Activated T-cell treated with anti-CD3 and anti-CD28 coated beads, Interleukin-2, amount 50 U/mL, for 72 hours (primary cell): ENCODE data around the gene TSKS. TPM values are rescaled to one million over a fixed set of nuclear protein-coding genes. Genes with fewer than 3 reads are reported as not detected.

Experiments
- ATAC-seq, 2 donors: fragments of 150-1000 bp; cut with Tn5 transposase; replicated peaks in 1 of 2; 2 replicates each; pipeline ENCODE4 v1.10.0; 2021; ENCODE audit warnings: moderate library complexity in 2 of 2, mild to moderate bottlenecking in 1 of 2
- DNase-seq, 2 donors: peaks; one replicate each; pipeline ENCODE4 v3.0.0; 2021 to 2022; ENCODE audit warnings: mixed read lengths in 1 of 2
- H3K27ac Mint-ChIP-seq: one replicate; pipeline ENCODE4 v1.8.0; 2022; ENCODE audit warnings: mild to moderate bottlenecking, moderate library complexity, mixed read lengths
- H3K27me3 Mint-ChIP-seq: one replicate; pipeline ENCODE4 v1.8.0; 2022; ENCODE audit warnings: low read depth, mixed read lengths
- H3K36me3 Mint-ChIP-seq, 2 donors: one replicate each; pipeline ENCODE4 v1.8.0; 2022; ENCODE audit warnings: mixed read lengths in 2 of 2, mild to moderate bottlenecking in 1 of 2; ENCODE audit not compliant: insufficient read depth in 2 of 2
- H3K4me1 Mint-ChIP-seq: one replicate; pipeline ENCODE4 v1.8.0; 2022; ENCODE audit warnings: low read depth, mixed read lengths
- H3K4me3 Mint-ChIP-seq, 2 donors: one replicate each; pipeline ENCODE4 v1.8.0; 2022; ENCODE audit warnings: mild to moderate bottlenecking in 2 of 2, mixed read lengths in 2 of 2, moderate library complexity in 2 of 2
- H3K9me3 Mint-ChIP-seq, 2 donors: one replicate each; pipeline ENCODE4 v1.8.0; 2022; ENCODE audit warnings: mixed read lengths in 2 of 2
- total RNA-seq, 2 donors: library from RNA; stranded (reverse); gene quantifications; one replicate each; pipeline ENCODE4 v1.2.3, GENCODE V29; 2022

Gene TSKS
- 1 to 10 TPM in 1 of 2 donors, under 1 TPM in 1; 0.19 to 2.4 TPM for total RNA-seq

- Mint-ChIP-seq H3K9me3 (no peaks in the 10 kb centered on the region), H3K4me3 (peak within 1 kb of the TSS in 1 of 2 donors; percentile 36), H3K4me1 (peaks cover 27% of the 10 kb centered on the region), H3K36me3 (no peaks in the 10 kb centered on the region), H3K27me3 (no peaks in the 10 kb centered on the region), H3K27ac (peak within 1 kb of the TSS; percentile 71)
- ATAC-seq (no peak), DNase-seq (no peak)
These were observed at the start of gene TSKS for GRCh38 chr19:49763230-49763629. Gene TSKS, minus strand, starts transcription at chr19:49763306. Its CDS starts 59 bp downstream, at chr19:49763247.

GRCh38 chr19:49812452-49812996 lies 49.4 kb upstream of the TSKS start:
- Mint-ChIP-seq H3K4me1 (peaks cover 50% of the 10 kb centered on the region), H3K27ac (peak overlapping the region; percentile 85), H3K27me3 (no peaks in the 10 kb centered on the region), H3K4me3 (peak overlapping the region; percentile 90 to 92), H3K9me3 (no peaks in the 10 kb centered on the region), H3K36me3 (peaks cover 0 to 2% of the 10 kb centered on the region in 2 donors)
- ATAC-seq (no peak), DNase-seq (no peak)

- Mint-ChIP-seq H3K36me3 (peaks cover 1 to 3% of the 10 kb centered on the region in 2 donors), H3K9me3 (no peaks in the 10 kb centered on the region), H3K4me1 (peaks cover 48% of the 10 kb centered on the region), H3K4me3 (no peak overlapping the region), H3K27me3 (no peaks in the 10 kb centered on the region), H3K27ac (no peak overlapping the region)
- ATAC-seq (no peak), DNase-seq (no peak)
These were observed 48.2 kb upstream of the TSKS start for GRCh38 chr19:49811328-49811727.

- no peak for ATAC-seq
- peaks cover 3 to 4% of the 10 kb centered on the region in 2 donors for H3K36me3 Mint-ChIP-seq
- no peaks in the 10 kb centered on the region for H3K27me3 Mint-ChIP-seq
- peak overlapping the region; percentile 82 to 93 for H3K4me3 Mint-ChIP-seq
- peaks cover 51% of the 10 kb centered on the region for H3K4me1 Mint-ChIP-seq
- no peak for DNase-seq
- no peak overlapping the region for H3K27ac Mint-ChIP-seq
- no peaks in the 10 kb centered on the region for H3K9me3 Mint-ChIP-seq
These were observed 46.9 kb upstream of the TSKS start for GRCh38 chr19:49809941-49810389.

GRCh38 chr19:49809160-49809940 lies 46.2 kb upstream of the TSKS start:
- ATAC-seq (peak; percentile 24 to 44), DNase-seq (peak; percentile 55 to 57)
- no peaks in the 10 kb centered on the region for H3K27me3 Mint-ChIP-seq
- H3K4me3 Mint-ChIP-seq, result peak overlapping the region; percentile 82 to 93
- peaks cover 48% of the 10 kb centered on the region for H3K4me1 Mint-ChIP-seq
- no peaks in the 10 kb centered on the region for H3K9me3 Mint-ChIP-seq
- H3K36me3 Mint-ChIP-seq, result peaks cover 3 to 6% of the 10 kb centered on the region in 2 donors
- no peak overlapping the region for H3K27ac Mint-ChIP-seq

GRCh38 chr19:49808711-49809159 lies 45.6 kb upstream of the TSKS start:
- DNase-seq (peak; percentile 89 to 90), ATAC-seq (peak; percentile 46)
- H3K27me3 Mint-ChIP-seq, result no peaks in the 10 kb centered on the region
- no peaks in the 10 kb centered on the region for H3K9me3 Mint-ChIP-seq
- H3K27ac Mint-ChIP-seq, result no peak overlapping the region
- peaks cover 3 to 6% of the 10 kb centered on the region in 2 donors for H3K36me3 Mint-ChIP-seq
- peaks cover 42% of the 10 kb centered on the region for H3K4me1 Mint-ChIP-seq
- peak overlapping the region; percentile 82 to 93 for H3K4me3 Mint-ChIP-seq

GRCh38 chr19:49807904-49808675 lies 45.0 kb upstream of the TSKS start:
- Mint-ChIP-seq H3K4me3 (peak overlapping the region; percentile 58 to 93), H3K27me3 (no peaks in the 10 kb centered on the region), H3K4me1 (peaks cover 41% of the 10 kb centered on the region), H3K36me3 (peaks cover 3 to 8% of the 10 kb centered on the region in 2 donors), H3K27ac (no peak overlapping the region), H3K9me3 (no peaks in the 10 kb centered on the region)
- DNase-seq, result no peak
- ATAC-seq, result no peak

GRCh38 chr19:49807058-49807903 lies 44.2 kb upstream of the TSKS start:
- Mint-ChIP-seq H3K4me3 (no peak overlapping the region), H3K27me3 (no peaks in the 10 kb centered on the region), H3K9me3 (no peaks in the 10 kb centered on the region), H3K27ac (no peak overlapping the region), H3K36me3 (peaks cover 3 to 8% of the 10 kb centered on the region in 2 donors), H3K4me1 (peaks cover 33% of the 10 kb centered on the region)
- ATAC-seq, result no peak
- DNase-seq, result no peak

- Mint-ChIP-seq H3K9me3 (no peaks in the 10 kb centered on the region), H3K27me3 (no peaks in the 10 kb centered on the region), H3K27ac (no peak overlapping the region), H3K36me3 (peaks cover 3 to 8% of the 10 kb centered on the region in 2 donors), H3K4me1 (peaks cover 26% of the 10 kb centered on the region), H3K4me3 (no peak overlapping the region)
- ATAC-seq (no peak), DNase-seq (no peak)
These were observed 43.5 kb upstream of the TSKS start for GRCh38 chr19:49806620-49806959.

- no peak overlapping the region for H3K27ac Mint-ChIP-seq
- no peak for ATAC-seq
- no peak overlapping the region for H3K4me3 Mint-ChIP-seq
- no peak for DNase-seq
- no peaks in the 10 kb centered on the region for H3K9me3 Mint-ChIP-seq
- H3K36me3 Mint-ChIP-seq, result peaks cover 3 to 8% of the 10 kb centered on the region in 2 donors
- no peaks in the 10 kb centered on the region for H3K27me3 Mint-ChIP-seq
- H3K4me1 Mint-ChIP-seq, result peaks cover 26% of the 10 kb centered on the region
These were observed 42.9 kb upstream of the TSKS start for GRCh38 chr19:49805822-49806619.

- peaks cover 11% of the 10 kb centered on the region for H3K4me1 Mint-ChIP-seq
- ATAC-seq (no peak), DNase-seq (no peak)
- H3K27ac Mint-ChIP-seq, result no peak overlapping the region
- H3K9me3 Mint-ChIP-seq, result no peaks in the 10 kb centered on the region
- H3K4me3 Mint-ChIP-seq, result no peak overlapping the region
- no peaks in the 10 kb centered on the region for H3K27me3 Mint-ChIP-seq
- H3K36me3 Mint-ChIP-seq, result peaks cover 3 to 11% of the 10 kb centered on the region in 2 donors
These were observed 40.4 kb upstream of the TSKS start for GRCh38 chr19:49803529-49803856.
